Small intestine (tissue), 7 donors: ENCODE results near the gene METTL24. TPM values are rescaled to one million over a fixed set of nuclear protein-coding genes. Genes with fewer than 3 reads are reported as not detected.
A peak's percentile ranks its signal among the peaks of the same experiment; 100 is the strongest.

Source experiments
- DNase-seq, 2 donors: peaks; one replicate each; pipeline versions ENCODE4 v3.0.0 to v3.0.0-alpha.2; 2013
- FAIRE-seq: peaks from 2 replicates; lab custom pipeline; 2012; peaks lifted over from hg19 to GRCh38; lab: Jason Lieb, UNC
- H3K27ac ChIP-seq, 3 donors: one replicate each; pipeline ENCODE4 v1.5.1; 2013; ENCODE audit warnings: low read length in 2 of 3, mild to moderate bottlenecking in 2 of 3, control low read depth in 1 of 3, inconsistent platforms in 1 of 3, low read depth in 1 of 3, moderate library complexity in 1 of 3
- H3K27me3 ChIP-seq, 3 donors: one replicate each; pipeline ENCODE4 v1.6.1; 2013; ENCODE audit warnings: low read length in 3 of 3, inconsistent platforms in 1 of 3; ENCODE audit not compliant: control insufficient read depth in 3 of 3, insufficient read depth in 3 of 3
- H3K36me3 ChIP-seq, 3 donors: one replicate each; pipeline ENCODE4 v1.6.1; 2013; ENCODE audit warnings: low read length in 3 of 3, inconsistent platforms in 1 of 3, low read depth in 1 of 3, mild to moderate bottlenecking in 1 of 3, moderate library complexity in 1 of 3; ENCODE audit not compliant: control insufficient read depth in 3 of 3, insufficient read depth in 2 of 3
- H3K4me1 ChIP-seq, 3 donors: one replicate each; pipeline ENCODE4 v1.6.1; 2013; ENCODE audit warnings: low read length in 2 of 3, inconsistent platforms in 1 of 3, low read depth in 1 of 3, mild to moderate bottlenecking in 1 of 3, moderate library complexity in 1 of 3; ENCODE audit not compliant: control insufficient read depth in 3 of 3, insufficient read depth in 2 of 3
- H3K4me3 ChIP-seq, 3 donors: one replicate each; pipeline ENCODE4 v1.5.1; 2013; ENCODE audit warnings: low read length in 3 of 3, control low read depth in 1 of 3, inconsistent platforms in 1 of 3, low read depth in 1 of 3, mild to moderate bottlenecking in 1 of 3, moderate library complexity in 1 of 3
- H3K9me3 ChIP-seq, 2 donors: one replicate each; pipeline ENCODE4 v1.6.1; 2013; ENCODE audit warnings: low read depth in 1 of 2, low read length in 1 of 2; ENCODE audit not compliant: control insufficient read depth in 2 of 2, insufficient read depth in 1 of 2
- WGBS, 3 donors: extraction: QIAGEN DNeasy Blood & Tissue Kit; methylation state at CpG; one replicate each; pipeline ENCODE4 v1.1.7; 2013; 5-methylcytosine and 5-hydroxymethylcytosine counted together
- polyA plus RNA-seq, 4 donors: library from polyadenylated mRNA; stranded (reverse) in 3 of 4; unstranded in 1 of 4; fragments of 200-250 nt in 3 of 4; fragments of 120-200 nt in 1 of 4; gene quantifications; one replicate each; pipeline versions ENCODE4 v1.2.1 to v1.2.3, GENCODE V29; 2013
- donor health status: healthy with polysubstance abuse.
- donor health status: control.
- donor health status: control.
- donor health status: Bipolar disorder and iron deficiency.
- donor health status: healthy.

Gene METTL24
- polyA plus RNA-seq, 4 donors, result 0.66 to 1.1 TPM; not detected in 2

- 25 to 39% (median 38%) methylated on average over 14 of the region's 14 CpGs for WGBS, 3 donors
- no peaks in the 10 kb centered on the region for H3K36me3 ChIP-seq
- peaks cover 0 to 8% (median 2%) of the 10 kb centered on the region in 3 donors for H3K4me1 ChIP-seq
- peaks cover 0 to 32% (median 0%) of the 10 kb centered on the region in 3 donors for H3K27me3 ChIP-seq
- DNase-seq (no peak), FAIRE-seq (no peak)
- H3K27ac ChIP-seq, result peak overlapping the region in 2 of 3 donors; percentile 54 to 75
- peaks cover 0 to 3% of the 10 kb centered on the region in 2 donors for H3K9me3 ChIP-seq
- H3K4me3 ChIP-seq, result peak overlapping the region; percentile 24 to 73 (median 48)
Measured at GRCh38 chr6:110357298-110357663, 868 bp downstream of the METTL24 start.

GRCh38 chr6:110356778-110357177, 1.4 kb downstream of the METTL24 start:
- Histone ChIP-seq H3K27ac (peak overlapping the region in 2 of 3 donors; percentile 54 to 75), H3K9me3 (peaks cover 0 to 3% of the 10 kb centered on the region in 2 donors), H3K4me3 (no peak overlapping the region), H3K36me3 (no peaks in the 10 kb centered on the region), H3K4me1 (peaks cover 0 to 8% (median 2%) of the 10 kb centered on the region in 3 donors), H3K27me3 (peaks cover 0 to 32% (median 0%) of the 10 kb centered on the region in 3 donors)
- no peak for FAIRE-seq
- 76 to 93% (median 82%) methylated on average over 15 of the region's 15 CpGs for WGBS, 3 donors
- DNase-seq, result no peak

GRCh38 chr6:110355727-110356126, 2.4 kb downstream of the METTL24 start:
- Histone ChIP-seq H3K9me3 (no peaks in the 10 kb centered on the region), H3K4me3 (no peak overlapping the region), H3K27me3 (peaks cover 0 to 30% (median 0%) of the 10 kb centered on the region in 3 donors), H3K27ac (no peak overlapping the region), H3K36me3 (no peaks in the 10 kb centered on the region), H3K4me1 (peaks cover 0 to 8% (median 2%) of the 10 kb centered on the region in 3 donors)
- DNase-seq, result no peak
- WGBS, 3 donors, result 71 to 79% (median 76%) methylated on average over 2 of the region's 2 CpGs
- no peak for FAIRE-seq

GRCh38 chr6:110355022-110355421, 3.1 kb downstream of the METTL24 start:
- 65 to 72% (median 72%) methylated on average over 2 of the region's 2 CpGs for WGBS, 3 donors
- no peak for FAIRE-seq
- Histone ChIP-seq H3K27me3 (peaks cover 0 to 30% (median 0%) of the 10 kb centered on the region in 3 donors), H3K36me3 (no peaks in the 10 kb centered on the region), H3K4me3 (no peak overlapping the region), H3K27ac (no peak overlapping the region), H3K4me1 (peaks cover 0 to 8% (median 2%) of the 10 kb centered on the region in 3 donors), H3K9me3 (no peaks in the 10 kb centered on the region)
- DNase-seq, result peak; percentile 17 to 37

GRCh38 chr6:110354153-110354552, 4.0 kb downstream of the METTL24 start:
- H3K9me3 ChIP-seq, result no peaks in the 10 kb centered on the region
- DNase-seq (no peak), FAIRE-seq (no peak)
- no peak overlapping the region for H3K27ac ChIP-seq
- no peaks in the 10 kb centered on the region for H3K36me3 ChIP-seq
- peaks cover 0 to 5% (median 2%) of the 10 kb centered on the region in 3 donors for H3K4me1 ChIP-seq
- H3K4me3 ChIP-seq, result no peak overlapping the region
- 85 to 88% (median 86%) methylated on average over 2 of the region's 2 CpGs for WGBS, 3 donors
- peaks cover 0 to 24% (median 0%) of the 10 kb centered on the region in 3 donors for H3K27me3 ChIP-seq

GRCh38 chr6:110353457-110354001, 4.6 kb downstream of the METTL24 start:
- Histone ChIP-seq H3K27me3 (peaks cover 0 to 18% (median 0%) of the 10 kb centered on the region in 3 donors), H3K9me3 (no peaks in the 10 kb centered on the region), H3K27ac (no peak overlapping the region), H3K4me3 (no peak overlapping the region), H3K36me3 (no peaks in the 10 kb centered on the region), H3K4me1 (peaks cover 0 to 4% (median 2%) of the 10 kb centered on the region in 3 donors)
- 64 to 85% (median 83%) methylated on average over 4 of the region's 4 CpGs for WGBS, 3 donors
- DNase-seq, result no peak
- no peak for FAIRE-seq

- Histone ChIP-seq H3K36me3 (no peaks in the 10 kb centered on the region), H3K4me1 (peaks cover 0 to 4% (median 0%) of the 10 kb centered on the region in 3 donors), H3K9me3 (no peaks in the 10 kb centered on the region), H3K27ac (no peak overlapping the region), H3K27me3 (peaks cover 0 to 15% (median 0%) of the 10 kb centered on the region in 3 donors), H3K4me3 (no peak overlapping the region)
- WGBS, 3 donors, result 64 to 87% (median 86%) methylated on average over 7 of the region's 7 CpGs
- DNase-seq, result no peak
- no peak for FAIRE-seq
Measured at GRCh38 chr6:110352563-110353262, 5.4 kb downstream of the METTL24 start.

- Histone ChIP-seq H3K4me3 (no peak overlapping the region), H3K4me1 (peaks cover 0 to 4% (median 0%) of the 10 kb centered on the region in 3 donors), H3K36me3 (no peaks in the 10 kb centered on the region), H3K27ac (no peak overlapping the region), H3K27me3 (peaks cover 0 to 8% (median 0%) of the 10 kb centered on the region in 3 donors), H3K9me3 (no peaks in the 10 kb centered on the region)
- 24 to 61% (median 48%) methylated on average over 4 of the region's 4 CpGs for WGBS, 3 donors
- FAIRE-seq (no peak), DNase-seq (peak; percentile 44 to 71)
Measured at GRCh38 chr6:110351986-110352385, 6.2 kb downstream of the METTL24 start.
